GM23248 (cell line): ENCODE data around the gene FRMD7. TPM values are rescaled to one million over a fixed set of nuclear protein-coding genes. Genes with fewer than 3 reads are reported as not detected.
"Not testable (repeated sequence)": the region's sequence is repeated elsewhere in the genome, so short reads cannot be mapped to it uniquely, and the experiment has no call there.

ENCODE experiments used
- DNase-seq: peaks from one replicate; pipeline ENCODE4 v3.0.0-alpha.2; 2015
- H2AFZ ChIP-seq: fragments of 200-600 bp; sonication (generic); 2 replicates; pipeline ENCODE4 v1.6.1; 2016; ENCODE audit warnings: antibody characterized with exemption
- H3F3A ChIP-seq: fragments of 200-600 bp; sonication (generic); 2 replicates; pipeline ENCODE4 v1.6.1; 2016; ENCODE audit warnings: mild to moderate bottlenecking, antibody characterized with exemption, mixed run types; ENCODE audit not compliant: insufficient read depth
- H3K27ac ChIP-seq: fragments of 200-600 bp; sonication (generic); 2 replicates; pipeline ENCODE4 v1.5.1; 2016; ENCODE audit warnings: mild to moderate bottlenecking
- H3K27me3 ChIP-seq: fragments of 200-600 bp; sonication (generic); replicated peaks from 2 replicates; pipeline ENCODE4 v1.6.1; 2016; ENCODE audit warnings: mild to moderate bottlenecking; ENCODE audit not compliant: insufficient read depth
- H3K36me3 ChIP-seq: fragments of 200-600 bp; sonication (generic); 2 replicates; pipeline ENCODE4 v1.6.1; 2016; ENCODE audit warnings: low read depth, mild to moderate bottlenecking
- H3K4me1 ChIP-seq: fragments of 200-600 bp; sonication (generic); 2 replicates; pipeline ENCODE4 v1.6.1; 2016; ENCODE audit warnings: mild to moderate bottlenecking; ENCODE audit not compliant: insufficient read depth
- H3K4me2 ChIP-seq: fragments of 200-600 bp; sonication (generic); one replicate; pipeline ENCODE4 v1.6.1; 2016; ENCODE audit warnings: mild to moderate bottlenecking; ENCODE audit not compliant: unreplicated experiment
- H3K4me3 ChIP-seq: fragments of 200-600 bp; sonication (generic); 2 replicates; pipeline ENCODE4 v1.5.1; 2016; ENCODE audit warnings: mild to moderate bottlenecking
- H3K79me2 ChIP-seq: fragments of 200-600 bp; sonication (generic); 2 replicates; pipeline ENCODE4 v1.6.1; 2016; ENCODE audit warnings: mild to moderate bottlenecking; ENCODE audit not compliant: insufficient read depth
- H3K9ac ChIP-seq: fragments of 200-600 bp; sonication (generic); 2 replicates; pipeline ENCODE4 v1.6.1; 2016; ENCODE audit warnings: mild to moderate bottlenecking
- H3K9me2 ChIP-seq: fragments of 200-600 bp; sonication (generic); 2 replicates; pipeline ENCODE4 v1.6.1; 2016; ENCODE audit warnings: mixed run types, mild to moderate bottlenecking, moderate library complexity; ENCODE audit not compliant: insufficient read depth
- H3K9me3 ChIP-seq: fragments of 200-600 bp; sonication (generic); one replicate; pipeline ENCODE4 v1.6.1; 2017; ENCODE audit warnings: low read depth
- H4K20me1 ChIP-seq: fragments of 200-600 bp; sonication (generic); 2 replicates; pipeline ENCODE4 v1.6.0; 2016; ENCODE audit not compliant: insufficient read depth
- EZH2 ChIP-seq: fragments of 200-600 bp; sonication (generic); IDR thresholded peaks from 2 replicates; pipeline ENCODE4 v1.6.1; 2018; ENCODE audit warnings: antibody characterized with exemption, mild to moderate bottlenecking; ENCODE audit not compliant: insufficient read depth, poor library complexity, severe bottlenecking
- EZH2phosphoT487 ChIP-seq: fragments of 200-600 bp; sonication (generic); IDR thresholded peaks from 2 replicates; pipeline ENCODE4 v1.6.1; 2018; ENCODE audit warnings: antibody characterized with exemption, moderate library complexity, mild to moderate bottlenecking, low read depth; ENCODE audit not compliant: insufficient read depth
- whole genome bisulfite sequencing, 2 experiments: methylation state at CpG; one replicate each; pipeline ENCODE4 v1.1.6; 2015 to 2017; ENCODE audit warnings: low lambda C conversion rate in 2 of 2, low coverage in 1 of 2; ENCODE audit errors: missing lambda C conversion rate in 2 of 2; 5-methylcytosine and 5-hydroxymethylcytosine counted together
- in situ Hi-C: fragments of 300-500 bp; cut with MboI; formaldehyde crosslinking; loops from 2 replicates; pipeline ENCODE4 v1.15.0; 2020
- polyA plus RNA-seq: library from polyadenylated mRNA; unstranded; fragments of >200 nt; fragmentation: Nextera tagmentation; extraction: Ambion mirVana; gene quantifications from 2 replicates; pipeline ENCODE4 v1.2.1, GENCODE V29; 2016
- total RNA-seq: library from RNA; depleted of rRNA; stranded (reverse); fragments of >200 nt; shearing (Covaris generic); gene quantifications from 2 replicates; pipeline ENCODE4 v1.2.3, GENCODE V29; 2014

FRMD7 gene
- total and polyA plus RNA-seq, 2 experiments from 2014 or later: 0.11 TPM; not detected in 1

DNA sequence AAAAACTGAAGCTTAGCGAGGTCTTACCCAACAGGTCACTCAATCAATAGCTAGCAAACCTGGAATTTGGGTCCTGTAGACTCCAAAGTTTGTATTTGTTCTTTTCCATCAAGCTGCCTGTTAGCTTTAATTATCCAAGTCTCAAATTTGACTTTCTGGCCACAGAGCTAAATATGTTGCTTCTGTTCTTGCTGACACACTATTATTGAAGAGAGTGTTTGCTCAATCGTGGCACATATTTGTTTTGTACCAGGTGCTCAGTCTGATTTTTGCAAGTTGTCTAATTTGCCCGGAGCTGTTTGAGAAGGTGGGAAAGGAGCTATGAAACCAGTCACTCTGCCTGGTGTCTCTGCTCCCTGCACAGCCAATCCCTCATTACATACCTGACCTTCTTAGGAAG, 41.7 kb upstream of the FRMD7 start:
- Histone ChIP-seq H3K79me2 (no peaks in the 10 kb centered on the region), H3K36me3 (no peaks in the 10 kb centered on the region), H3K9me2 (no peaks in the 10 kb centered on the region), H3K27me3 (no peaks in the 10 kb centered on the region), H2AFZ (no peak overlapping the region), H3K9ac (no peak overlapping the region), H3K4me2 (no peak overlapping the region), H3F3A (no peaks in the 10 kb centered on the region), H3K4me3 (no peak overlapping the region), H3K4me1 (no peaks in the 10 kb centered on the region), H3K27ac (no peak overlapping the region), H3K9me3 (no peaks in the 10 kb centered on the region), H4K20me1 (no peaks in the 10 kb centered on the region)
- DNase-seq: no peak
- TF ChIP-seq EZH2: no peak
- no peak for TF ChIP-seq EZH2phosphoT487
- 49 to 50% methylated on average over 3 of the region's 3 CpGs for WGBS, 2 experiments
- in situ Hi-C loops: no loop called here

DNA sequence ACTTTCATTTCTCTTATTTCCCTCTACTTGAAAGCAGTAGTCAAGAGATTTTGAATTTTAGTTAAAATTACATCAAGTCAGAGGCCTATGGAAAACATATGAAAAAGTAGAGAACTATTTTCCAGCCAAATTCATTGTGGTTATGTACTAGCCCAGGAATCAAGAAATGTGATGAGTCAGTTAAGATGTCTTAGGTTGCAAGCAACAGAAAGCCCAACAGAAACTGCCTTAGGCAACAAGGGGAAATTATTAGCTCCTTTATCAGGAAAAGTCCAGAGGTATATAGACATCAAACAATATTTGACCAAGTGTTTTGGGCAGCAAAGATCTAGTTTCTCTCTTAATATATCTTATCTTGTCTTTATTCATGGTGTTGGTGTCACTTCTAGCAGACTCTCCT, 37.8 kb upstream of the FRMD7 start:
- Histone ChIP-seq H3K4me3 (no peak overlapping the region), H3K79me2 (no peaks in the 10 kb centered on the region), H3K9ac (no peak overlapping the region), H2AFZ (no peak overlapping the region), H3K4me1 (no peaks in the 10 kb centered on the region), H3K9me3 (no peaks in the 10 kb centered on the region), H3F3A (no peaks in the 10 kb centered on the region), H4K20me1 (no peaks in the 10 kb centered on the region), H3K27ac (no peak overlapping the region), H3K4me2 (no peak overlapping the region), H3K36me3 (no peaks in the 10 kb centered on the region), H3K27me3 (no peaks in the 10 kb centered on the region), H3K9me2 (no peaks in the 10 kb centered on the region)
- TF ChIP-seq EZH2: no peak
- TF ChIP-seq EZH2phosphoT487: no peak
- in situ Hi-C loops: no loop called here
- peak; percentile 2 for DNase-seq

DNA sequence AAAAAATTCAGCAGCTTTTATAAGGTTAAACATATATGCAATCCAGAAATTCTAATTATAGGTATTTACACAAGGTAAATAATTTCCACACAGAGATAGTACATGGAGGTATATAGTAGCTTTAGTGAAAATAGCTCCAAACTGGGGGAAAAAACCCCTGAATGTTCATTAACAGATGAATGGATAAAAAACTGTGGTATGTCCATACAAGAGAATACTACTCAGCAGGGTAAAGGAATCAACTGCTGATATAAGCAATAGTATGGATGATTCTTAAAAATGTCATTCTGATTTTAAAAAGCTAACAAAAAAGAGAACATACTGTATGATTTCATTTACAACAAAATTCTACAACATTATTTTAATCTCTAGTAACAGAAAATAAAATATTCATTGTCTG, 37.2 kb upstream of the FRMD7 start:
- H3K4me3 ChIP-seq: no peak overlapping the region
- no peaks in the 10 kb centered on the region for H4K20me1 ChIP-seq
- no peaks in the 10 kb centered on the region for H3F3A ChIP-seq
- H3K79me2 ChIP-seq: no peaks in the 10 kb centered on the region
- DNase-seq: no peak
- no peaks in the 10 kb centered on the region for H3K4me1 ChIP-seq
- H3K9me3 ChIP-seq: no peaks in the 10 kb centered on the region
- H3K27ac ChIP-seq: no peak overlapping the region
- in situ Hi-C loops: no loop called here
- H3K4me2 ChIP-seq: no peak overlapping the region
- H3K9me2 ChIP-seq: no peaks in the 10 kb centered on the region
- no peak for TF ChIP-seq EZH2phosphoT487
- no peak for TF ChIP-seq EZH2
- H3K9ac ChIP-seq: no peak overlapping the region
- no peak overlapping the region for H2AFZ ChIP-seq
- H3K36me3 ChIP-seq: no peaks in the 10 kb centered on the region
- H3K27me3 ChIP-seq: no peaks in the 10 kb centered on the region

GRCh38 chrX:132163094-132163493, 35.3 kb upstream of the FRMD7 start:
- H3K79me2 ChIP-seq, H2AFZ ChIP-seq, in situ Hi-C loops, H3K4me2 ChIP-seq, H3K9me3 ChIP-seq, DNase-seq, H3F3A ChIP-seq, H3K27me3 ChIP-seq, H3K4me3 ChIP-seq, H4K20me1 ChIP-seq, H3K4me1 ChIP-seq, H3K9me2 ChIP-seq, H3K36me3 ChIP-seq, H3K9ac ChIP-seq, H3K27ac ChIP-seq: not testable (repeated sequence)
- 49 to 51% methylated on average over 3 of the region's 3 CpGs for WGBS, 2 experiments

GRCh38 chrX:132153166-132153565, 25.3 kb upstream of the FRMD7 start:
- Histone ChIP-seq H3K27me3 (no peaks in the 10 kb centered on the region), H3K4me2 (no peak overlapping the region)
- 26 to 32% methylated on average over 4 of the region's 4 CpGs for WGBS, 2 experiments

More at GRCh38 chrX:132153166-132153565, 25.3 kb upstream of the FRMD7 start:
- TF ChIP-seq EZH2phosphoT487 (no peak), EZH2 (no peak)
- no peak overlapping the region for H3K27ac ChIP-seq
- DNase-seq: no peak
- H4K20me1 ChIP-seq: no peaks in the 10 kb centered on the region
- H3K9me2 ChIP-seq: no peaks in the 10 kb centered on the region
- H3K4me3 ChIP-seq: no peak overlapping the region
- H2AFZ ChIP-seq: no peak overlapping the region
- H3K9me3 ChIP-seq: no peaks in the 10 kb centered on the region
- H3K36me3 ChIP-seq: no peaks in the 10 kb centered on the region
- H3K79me2 ChIP-seq: no peaks in the 10 kb centered on the region
- H3K9ac ChIP-seq: no peak overlapping the region
- no peaks in the 10 kb centered on the region for H3K4me1 ChIP-seq
- in situ Hi-C loops: no loop called here
- no peaks in the 10 kb centered on the region for H3F3A ChIP-seq
